DND-41 (cell line): ENCODE data around the gene CIROP.

Experiments
- CTCF ChIP-seq: IDR thresholded peaks from 2 replicates; pipeline ENCODE4 v1.5.1; 2012; ENCODE audit warnings: borderline replicate concordance, low read length, moderate library complexity, mild to moderate bottlenecking; ENCODE audit not compliant: poor library complexity, severe bottlenecking; ENCODE audit errors: extremely low read depth
- EZH2 ChIP-seq: IDR thresholded peaks from 3 replicates; pipeline ENCODE4 v1.6.1; 2012; ENCODE audit warnings: borderline replicate concordance, low read depth, mild to moderate bottlenecking, moderate library complexity, low read length, inconsistent platforms; ENCODE audit not compliant: severe bottlenecking

GRCh38 chr14:23051141-23052057 lies 53.4 kb downstream of the CIROP start:
- TF ChIP-seq CTCF (no peak), EZH2 (no peak)
